K562 (cell line): ENCODE data around the gene TMX3. TPM values are rescaled to one million over a fixed set of nuclear protein-coding genes. Genes with fewer than 3 reads are reported as not detected.

Experiments used
- ATAC-seq: fragments of 200-7000 bp; cut with Tn5 transposase; 3 replicates; pipeline ENCODE4 v1.9.1; 2020; ENCODE audit warnings: moderate library complexity
- BruUV-seq: library from RNA; stranded (reverse); fragments of 400-500 nt; replicated peaks from 2 replicates; lab custom pipeline; 2021; lab: Mats Ljungman, UMichigan
- CTCF ChIA-PET: fragments of 300-600 bp; formaldehyde crosslinking; extraction: SDS; loops from one replicate; lab custom pipeline; 2021; ENCODE audit warnings: low intra/inter-chr PET ratio; lab: Yijun Ruan, JAX
- POLR2A ChIA-PET: fragments of 300-600, 350-650 bp; sonication (Branson Sonifier 250); formaldehyde crosslinking; extraction: SDS; loops from one replicate; lab custom pipeline; 2021; ENCODE audit warnings: antibody characterized with exemption, inconsistent platforms; lab: Yijun Ruan, JAX
- DNase-seq, 4 experiments: peaks; one replicate each; pipeline versions ENCODE4 v3.0.0 to v3.0.0-alpha.2; 2011 to 2018; ENCODE audit warnings: low spot score in 3 of 4, mixed read lengths in 3 of 4; ENCODE audit errors: extremely low read depth in 1 of 4
- FAIRE-seq: peaks from 2 replicates; lab custom pipeline; 2011; peaks lifted over from hg19 to GRCh38; lab: Jason Lieb, UNC
- H2AFZ ChIP-seq: 2 replicates; pipeline ENCODE4 v1.6.0; 2011; ENCODE audit warnings: low read depth, low read length, control low read depth, inconsistent platforms
- H3K27ac ChIP-seq: fragments of 200-600 bp; 3 replicates; pipeline ENCODE4 v1.8.0; 2011; ENCODE audit warnings: low read depth, mild to moderate bottlenecking, control low read depth, inconsistent platforms, low read length, moderate library complexity, mixed read lengths; ENCODE audit errors: extremely low read depth
- H3K27me3 ChIP-seq, 2 experiments: fragments of 300-600 bp in 1 of 2; 2 replicates in 1 of 2; 3 replicates in 1 of 2; pipeline versions ENCODE4 v1.6.0 to v1.8.0; 2011; ENCODE audit warnings: inconsistent platforms in 2 of 2, low read length in 2 of 2, mild to moderate bottlenecking in 1 of 2, mixed read lengths in 1 of 2, moderate library complexity in 1 of 2; ENCODE audit not compliant: control insufficient read depth in 2 of 2, insufficient read depth in 2 of 2
- H3K36me3 ChIP-seq: fragments of 300-600 bp; 3 replicates; pipeline ENCODE4 v1.8.0; 2011; ENCODE audit warnings: mild to moderate bottlenecking, low read length, inconsistent platforms; ENCODE audit not compliant: control insufficient read depth, insufficient read depth
- H3K4me1 ChIP-seq, 2 experiments: fragments of 200-600 bp in 1 of 2; replicated peaks in 1 of 2; 2 replicates in 1 of 2; 3 replicates in 1 of 2; pipeline versions ENCODE4 v1.5.1 to v1.8.0; 2011; ENCODE audit warnings: inconsistent platforms in 2 of 2, low read length in 2 of 2, mild to moderate bottlenecking in 1 of 2, mixed read lengths in 1 of 2, moderate library complexity in 1 of 2; ENCODE audit not compliant: control insufficient read depth in 2 of 2, insufficient read depth in 2 of 2
- H3K4me2 ChIP-seq: 2 replicates; pipeline ENCODE4 v1.6.1; 2011; ENCODE audit warnings: low read length, control low read depth, inconsistent platforms, mixed read lengths; ENCODE audit not compliant: insufficient read depth
- H3K4me3 ChIP-seq: fragments of 200-600 bp; sonication (generic), shearing (Covaris generic); 2 replicates; pipeline ENCODE4 v1.5.1; 2016; ENCODE audit warnings: control low read depth, inconsistent platforms
- H3K79me2 ChIP-seq: fragments of 200-600 bp; 3 replicates; pipeline ENCODE4 v1.8.0; 2011; ENCODE audit warnings: low read length, inconsistent platforms; ENCODE audit not compliant: control insufficient read depth, insufficient read depth
- H3K9ac ChIP-seq, 2 experiments: 2 replicates each; pipeline versions ENCODE4 v1.6.0 to v1.6.1; 2011; ENCODE audit warnings: low read depth in 2 of 2, low read length in 2 of 2, control low read depth in 1 of 2, inconsistent platforms in 1 of 2, mild to moderate bottlenecking in 1 of 2, mixed read lengths in 1 of 2; ENCODE audit not compliant: insufficient read depth in 1 of 2
- H3K9me1 ChIP-seq: one replicate; pipeline ENCODE4 v1.6.0; 2011; ENCODE audit warnings: inconsistent platforms, mild to moderate bottlenecking, low read length, moderate library complexity; ENCODE audit not compliant: control insufficient read depth, insufficient read depth
- H3K9me3 ChIP-seq: replicated peaks from 2 replicates; pipeline ENCODE4 v1.5.1; 2011; ENCODE audit warnings: low read depth, low read length, inconsistent platforms; ENCODE audit not compliant: control insufficient read depth, insufficient read depth
- H4K20me1 ChIP-seq: replicated peaks from 2 replicates; pipeline ENCODE4 v1.6.1; 2011; ENCODE audit warnings: low read length, inconsistent platforms, mixed read lengths; ENCODE audit not compliant: control insufficient read depth, insufficient read depth
- ARID1B ChIP-seq: fragments of 450-650 bp; IDR thresholded peaks from 2 replicates; pipeline ENCODE4 v1.6.1; 2016; ENCODE audit warnings: antibody characterized with exemption, mild to moderate bottlenecking, inconsistent platforms
- ATF3 ChIP-seq, 2 experiments: fragments of 450-650 bp in 1 of 2; sonication (generic) in 1 of 2; formaldehyde crosslinking in 1 of 2; IDR thresholded peaks in 1 of 2; conservative IDR thresholded peaks in 1 of 2; 2 replicates each; pipeline versions ENCODE4 v1.6.1 to v1.8.1; 2016 to 2023; ENCODE audit warnings: mild to moderate bottlenecking in 2 of 2, moderate library complexity in 2 of 2, inconsistent platforms in 1 of 2, missing genetic modification reagents in 1 of 2
- ATF6 ChIP-seq: sonication (generic); formaldehyde crosslinking; IDR thresholded peaks from 2 replicates; pipeline ENCODE4 v1.4.0; 2020; ENCODE audit warnings: mild to moderate bottlenecking, missing genetic modification reagents
- BRCA1 ChIP-seq, 2 experiments: fragments of 450-650 bp in 1 of 2; sonication (generic) in 1 of 2; formaldehyde crosslinking in 1 of 2; IDR thresholded peaks; 2 replicates each; pipeline versions ENCODE4 v1.5.0 to v1.6.1; 2017 to 2020; ENCODE audit warnings: mild to moderate bottlenecking in 1 of 2, missing genetic modification reagents in 1 of 2
- CREM ChIP-seq: IDR thresholded peaks from 2 replicates; pipeline ENCODE4 v1.6.1; 2014; ENCODE audit warnings: antibody characterized with exemption, low read depth
- CTBP1 ChIP-seq: fragments of 450-650 bp; IDR thresholded peaks from 2 replicates; pipeline ENCODE4 v1.6.1; 2016; ENCODE audit warnings: borderline replicate concordance
- LCOR ChIP-seq: sonication (generic); formaldehyde crosslinking; IDR thresholded peaks from 2 replicates; pipeline ENCODE4 v1.8.0; 2022; ENCODE audit warnings: mild to moderate bottlenecking, missing genetic modification reagents
- MAFK ChIP-seq: IDR thresholded peaks from 2 replicates; pipeline ENCODE4 v1.6.1; 2011; ENCODE audit warnings: low read length, improper control_type of control experiment
- MCM3 ChIP-seq: fragments of 450-650 bp; IDR thresholded peaks from 2 replicates; pipeline ENCODE4 v1.6.1; 2016
- MTA1 ChIP-seq: fragments of 450-650 bp; IDR thresholded peaks from 2 replicates; pipeline ENCODE4 v1.6.1; 2017; ENCODE audit warnings: borderline replicate concordance
- NCOA6 ChIP-seq: fragments of 450-650 bp; IDR thresholded peaks from 2 replicates; pipeline ENCODE4 v1.6.1; 2017; ENCODE audit warnings: mild to moderate bottlenecking
- PHB2 ChIP-seq: fragments of 450-650 bp; IDR thresholded peaks from 2 replicates; pipeline ENCODE4 v1.6.1; 2017; ENCODE audit warnings: low read depth
- PHF20 ChIP-seq: fragments of 450-650 bp; IDR thresholded peaks from 2 replicates; pipeline ENCODE4 v1.6.1; 2018; ENCODE audit not compliant: partially characterized antibody
- PHF8 ChIP-seq: fragments of 200-600 bp; sonication (generic); IDR thresholded peaks from 2 replicates; pipeline ENCODE4 v1.6.1; 2012; ENCODE audit warnings: mixed run types, mild to moderate bottlenecking, inconsistent platforms, low read length, moderate library complexity, borderline replicate concordance
- SOX6 ChIP-seq: fragments of 450-650 bp; IDR thresholded peaks from 2 replicates; pipeline ENCODE4 v1.6.1; 2014; ENCODE audit warnings: mild to moderate bottlenecking
- STAT5B ChIP-seq: fragments of 250-450 bp; sonication (Bioruptor Pico); IDR thresholded peaks from 2 replicates; pipeline ENCODE4 v1.8.0; 2021; ENCODE audit warnings: mild to moderate bottlenecking, inconsistent platforms
- TEAD2 ChIP-seq: fragments of 450-650 bp; IDR thresholded peaks from 2 replicates; pipeline ENCODE4 v1.6.1; 2016; ENCODE audit warnings: missing genetic modification characterization, control low read depth, missing compliant biosample characterization
- ZNF3 ChIP-seq: fragments of 250-450 bp; sonication (Bioruptor Pico); IDR thresholded peaks from 2 replicates; pipeline ENCODE4 v1.5.0; 2021; ENCODE audit warnings: mild to moderate bottlenecking, moderate library complexity
- ZNF449 ChIP-seq: fragments of 250-450 bp; sonication (Bioruptor Pico); IDR thresholded peaks from 2 replicates; pipeline ENCODE4 v1.8.0; 2022; ENCODE audit warnings: moderate library complexity, mild to moderate bottlenecking, inconsistent platforms
- ZNF57 ChIP-seq: fragments of 450-650 bp; formaldehyde crosslinking; IDR thresholded peaks from 2 replicates; pipeline ENCODE4 v1.4.0; 2020; ENCODE audit warnings: mild to moderate bottlenecking, moderate library complexity
- WGBS: fragments of 100-300 bp; shearing (Covaris generic); methylation state at CpG from one replicate; pipeline ENCODE4 v1.1.6; 2016; ENCODE audit warnings: low coverage, mixed read lengths; ENCODE audit not compliant: insufficient coverage; ENCODE audit errors: missing lambda C conversion rate; 5-methylcytosine and 5-hydroxymethylcytosine counted together
- in situ Hi-C: fragments of 300-500 bp; cut with MboI; formaldehyde crosslinking; loops from 4 replicates; pipeline ENCODE4 v1.15.0; 2018; ENCODE audit warnings: inconsistent platforms, mixed read lengths
- intact Hi-C: fragments of 100-400 bp; cut with micrococcal nuclease; formaldehyde crosslinking; loops from 2 replicates; pipeline ENCODE4 v1.14.2; 2022
- polyA plus RNA-seq, 8 experiments: library from polyadenylated mRNA; depleted of rRNA in 4 of 8; stranded (reverse) in 5 of 8; unstranded in 3 of 8; fragments of >200 nt; fragmentation: Nextera tagmentation in 2 of 8; fragmentation: Illumina TruSeq in 1 of 8; extraction: Ambion mirVana in 2 of 8; extraction: Trizol in 1 of 8; gene quantifications; 2 replicates each; pipeline versions ENCODE4 v1.2.1 to v1.2.3, GENCODE V29; 2011 to 2014; ENCODE audit warnings: inconsistent platforms in 1 of 8, missing spikeins in 1 of 8
- total RNA-seq, 7 experiments: library from RNA; depleted of rRNA in 6 of 7; stranded (reverse); fragments of >200 nt in 6 of 7; fragmentation: Illumina TruSeq in 2 of 7; extraction: Trizol in 2 of 7; gene quantifications; 2 replicates each; pipeline versions ENCODE4 v1.2.1 to v1.2.3, GENCODE V29; 2011 to 2021; ENCODE audit warnings: low replicate concordance in 1 of 7

The TMX3 gene
- total and polyA plus RNA-seq, 9 of the 15 experiments (the other 6 are each of a cell fraction or from before 2014, with no cell fraction given): 13.2 to 40.5 (median 20.7) TPM

- no peak for TF ChIP-seq ATF3 (IDR thresholded peaks at IDR 0.05)
- TF ChIP-seq ATF3 (CRISPR knock-in tag; conservative IDR thresholded peaks at IDR 0.05): no peak
- TF ChIP-seq MCM3: no peak
- no peak for TF ChIP-seq ZNF3
- TF ChIP-seq PHF8: no peak
- TF ChIP-seq MTA1: no peak
- TF ChIP-seq SOX6: no peak
- TF ChIP-seq ATF6 (CRISPR knock-in tag): no peak
Measured at GRCh38 chr18:68733707-68734106, 18.8 kb upstream of the TMX3 start (continued).

- H3K4me2 ChIP-seq: no peak overlapping the region
- ATAC-seq (no peak), DNase-seq (no peak), FAIRE-seq (no peak)
- no TSS peak for BruUV-seq
- no peaks in the 10 kb centered on the region for H3K27me3 ChIP-seq
- H3K9ac ChIP-seq: no peak overlapping the region
- no peaks in the 10 kb centered on the region for H3K36me3 ChIP-seq
- no peaks in the 10 kb centered on the region for H3K9me1 ChIP-seq
- intact Hi-C loops: no loop called here
- no peaks in the 10 kb centered on the region for H4K20me1 ChIP-seq
- POLR2A ChIA-PET: no interaction called here
- 0% methylated on average over 2 of the region's 2 CpGs for WGBS
- H3K4me1 ChIP-seq: no peaks in the 10 kb centered on the region
- no peaks in the 10 kb centered on the region for H3K9me3 ChIP-seq
- H2AFZ ChIP-seq: no peak overlapping the region
- H3K27ac ChIP-seq: no peak overlapping the region
- in situ Hi-C loops: no loop called here
- H3K4me3 ChIP-seq: no peak overlapping the region
- CTCF ChIA-PET: no interaction called here
- H3K79me2 ChIP-seq: no peaks in the 10 kb centered on the region
- TF ChIP-seq PHF20: no peak
- no peak for TF ChIP-seq BRCA1 (IDR thresholded peaks at IDR 0.05)
- TF ChIP-seq BRCA1 (CRISPR knock-in tag; IDR thresholded peaks at IDR 0.05): no peak
- no peak for TF ChIP-seq LCOR (CRISPR knock-in tag)
- TF ChIP-seq TEAD2 (tag): no peak
- TF ChIP-seq STAT5B (CRISPR knock-in tag): no peak
- no peak for TF ChIP-seq CREM
- no peak for TF ChIP-seq ZNF449 (CRISPR knock-in tag)
- TF ChIP-seq ZNF57 (CRISPR knock-in tag): no peak
- no peak for TF ChIP-seq CTBP1
- no peak for TF ChIP-seq NCOA6
- TF ChIP-seq ARID1B: no peak
- no peak for TF ChIP-seq MAFK
- TF ChIP-seq PHB2: no peak
Measured at GRCh38 chr18:68728081-68728700, 13.3 kb upstream of the TMX3 start.
